ENCODE measurements around the gene TMEM144.

Gene TMEM144

GRCh38 chr4:158302076-158302866 is 92.0 kb downstream of the TMEM144 start:
- no peak for TF ChIP-seq CTCF (conservative IDR thresholded peaks at IDR 0.05)
- no peak overlapping the region for H3K27ac ChIP-seq

- H3K27ac ChIP-seq = no peak overlapping the region
- no peak for TF ChIP-seq CTCF (conservative IDR thresholded peaks at IDR 0.05)
These were observed 94.4 kb downstream of the TMEM144 start for GRCh38 chr4:158304694-158305093.

All from VCaP (cell line).